ENCODE data around the gene SLC29A3.

DNA sequence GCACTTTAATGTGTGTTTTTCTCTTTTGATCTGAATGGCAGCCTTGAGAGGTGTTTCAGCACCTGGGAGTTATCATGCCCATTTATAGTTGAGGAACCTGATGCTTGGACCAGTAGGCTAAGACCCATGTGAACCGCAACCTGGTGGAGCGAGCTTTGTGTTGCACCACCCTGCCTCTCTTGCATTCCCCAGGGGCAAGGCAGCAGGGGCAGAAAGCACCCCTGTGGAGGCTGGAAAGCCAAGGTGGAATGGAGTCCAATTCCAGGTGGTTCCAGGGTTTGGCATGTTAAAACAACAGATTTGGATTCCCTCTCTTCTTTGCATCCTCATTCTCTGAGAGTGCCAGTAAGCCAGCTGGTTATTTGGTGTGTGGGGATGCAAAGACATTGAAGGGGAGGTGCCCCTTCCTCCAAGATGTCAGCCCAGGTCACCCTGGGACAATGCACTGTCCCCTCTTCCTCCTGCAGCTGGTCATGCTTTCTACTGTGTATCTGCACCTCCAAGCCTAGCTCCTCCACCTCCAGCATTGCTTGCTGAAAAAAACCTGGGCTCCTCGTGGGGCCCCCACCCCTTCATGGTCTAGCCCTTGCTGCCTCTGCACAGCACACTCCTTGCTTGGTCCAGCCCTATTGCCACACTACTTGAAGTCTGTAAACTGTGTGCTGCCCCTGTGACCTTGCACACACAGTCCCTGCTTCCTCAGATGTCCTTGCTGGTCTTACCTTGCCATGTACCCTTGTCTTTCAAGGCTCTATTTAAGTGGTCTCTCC, 72.0 kb downstream of the SLC29A3 start:
- TF ChIP-seq GATA3 (IDR thresholded peaks at IDR 0.05; ENCODE audit: low read depth, low read length) (no peak), GATA2 (IDR thresholded peaks at IDR 0.05; ENCODE audit: low read depth, low read length) (no peak)
